A549 (cell line): ENCODE data around the gene IFT88. TPM values are rescaled to one million over a fixed set of nuclear protein-coding genes. Genes with fewer than 3 reads are reported as not detected.

Source experiments
- ATAC-seq, 2 experiments: fragments of 200-7000 bp in 1 of 2; fragments of >200 bp in 1 of 2; cut with Nextera tagmentation in 1 of 2; cut with Tn5 transposase in 1 of 2; 3 replicates each; pipeline versions ENCODE4 v1.8.0 to v1.9.1; 2018 to 2020; ENCODE audit warnings: mild to moderate bottlenecking in 1 of 2, moderate library complexity in 1 of 2
- CTCF ChIA-PET: fragments of 300-600 bp; sonication (Branson Sonifier 250); formaldehyde crosslinking; extraction: SDS; loops from one replicate; lab custom pipeline; 2021; ENCODE audit warnings: antibody characterized with exemption, inconsistent platforms; lab: Yijun Ruan, JAX
- POLR2A ChIA-PET: fragments of 350-600 bp; formaldehyde crosslinking; extraction: SDS; loops from one replicate; lab custom pipeline; 2021; ENCODE audit warnings: antibody characterized with exemption, inconsistent platforms; lab: Yijun Ruan, JAX
- DNase-seq, 2 experiments: peaks; one replicate each; pipeline versions ENCODE4 v3.0.0 to v3.0.0-alpha.2; 2011 to 2016; ENCODE audit warnings: low read depth in 1 of 2, low spot score in 1 of 2
- FAIRE-seq: peaks from 2 replicates; lab custom pipeline; 2011; peaks lifted over from hg19 to GRCh38; lab: Jason Lieb, UNC
- H3K27ac ChIP-seq, 2 experiments: fragments of >200 bp; sonication (Bioruptor Twin); formaldehyde crosslinking; 3 replicates each; pipeline ENCODE4 v1.5.1; 2016 to 2017
- H3K4me1 ChIP-seq: fragments of >200 bp; sonication (Bioruptor Twin); formaldehyde crosslinking; 3 replicates; pipeline ENCODE4 v1.6.1; 2016
- H3K4me2 ChIP-seq: fragments of >200 bp; sonication (Bioruptor Twin); formaldehyde crosslinking; 3 replicates; pipeline ENCODE4 v1.6.1; 2016
- H3K4me3 ChIP-seq: fragments of >200 bp; sonication (Bioruptor Twin); formaldehyde crosslinking; 3 replicates; pipeline ENCODE4 v1.5.1; 2016
- H3K9me3 ChIP-seq: fragments of >200 bp; sonication (Bioruptor Twin); formaldehyde crosslinking; 3 replicates; pipeline ENCODE4 v1.6.1; 2016
- CEBPB ChIP-seq, 2 experiments: fragments of >200 bp in 1 of 2; sonication (Bioruptor Twin) in 1 of 2; formaldehyde crosslinking in 1 of 2; IDR thresholded peaks; 2 replicates each; pipeline ENCODE4 v1.6.1; 2012 to 2016
- E2F6 ChIP-seq: IDR thresholded peaks from 2 replicates; pipeline ENCODE4 v1.6.1; 2012; ENCODE audit warnings: low read depth, borderline replicate concordance
- EHMT2 ChIP-seq: fragments of 200-600 bp; sonication (generic); IDR thresholded peaks from 2 replicates; pipeline ENCODE4 v1.6.1; 2016; ENCODE audit warnings: antibody characterized with exemption, low read depth, mild to moderate bottlenecking, moderate library complexity
- FOSB ChIP-seq: fragments of 250-450 bp; sonication (Bioruptor Pico); IDR thresholded peaks from 2 replicates; pipeline ENCODE4 v1.5.0; 2020; ENCODE audit warnings: mild to moderate bottlenecking, moderate library complexity
- FOSL2 ChIP-seq, 2 experiments: fragments of 450-650 bp in 1 of 2; fragments of >200 bp in 1 of 2; sonication (Bioruptor Twin) in 1 of 2; formaldehyde crosslinking; IDR thresholded peaks; 2 replicates each; pipeline versions ENCODE4 v1.5.0 to v1.6.1; 2016 to 2020; ENCODE audit warnings: mild to moderate bottlenecking in 1 of 2, moderate library complexity in 1 of 2
- HDAC2 ChIP-seq: fragments of 200-600 bp; sonication (generic); IDR thresholded peaks from 2 replicates; pipeline ENCODE4 v1.6.1; 2016
- KDM5A ChIP-seq: fragments of 200-600 bp; sonication (generic); IDR thresholded peaks from 2 replicates; pipeline ENCODE4 v1.6.1; 2016; ENCODE audit warnings: antibody characterized with exemption, mild to moderate bottlenecking
- NFE2L2 ChIP-seq: fragments of 150-350 bp; conservative IDR thresholded peaks from 2 replicates; pipeline ENCODE4 v1.6.1; 2014; ENCODE audit warnings: low read length
- NPAS2 ChIP-seq: fragments of 250-450 bp; sonication (Bioruptor Pico); IDR thresholded peaks from 2 replicates; pipeline ENCODE4 v1.8.0; 2022; ENCODE audit warnings: mild to moderate bottlenecking, moderate library complexity, borderline replicate concordance
- NR3C1 ChIP-seq: fragments of >200 bp; sonication (Bioruptor Twin); formaldehyde crosslinking; IDR thresholded peaks from 3 replicates; pipeline ENCODE4 v1.6.1; 2017
- PHF8 ChIP-seq: fragments of 200-600 bp; sonication (generic); IDR thresholded peaks from 2 replicates; pipeline ENCODE4 v1.6.1; 2016; ENCODE audit warnings: low read depth, mild to moderate bottlenecking, antibody characterized with exemption, moderate library complexity, borderline replicate concordance
- RAD21 ChIP-seq, 2 experiments: fragments of >200 bp in 1 of 2; sonication (Bioruptor Twin) in 1 of 2; formaldehyde crosslinking in 1 of 2; IDR thresholded peaks in 1 of 2; conservative IDR thresholded peaks in 1 of 2; 2 replicates in 1 of 2; 3 replicates in 1 of 2; pipeline ENCODE4 v1.6.1; 2012 to 2018; ENCODE audit warnings: inconsistent platforms in 1 of 2
- RARB ChIP-seq: fragments of 250-450 bp; sonication (Bioruptor Pico); IDR thresholded peaks from 2 replicates; pipeline ENCODE4 v1.8.0; 2021; ENCODE audit warnings: mild to moderate bottlenecking, moderate library complexity
- RNF2 ChIP-seq: fragments of 200-600 bp; sonication (generic); IDR thresholded peaks from 2 replicates; pipeline ENCODE4 v1.6.1; 2016; ENCODE audit warnings: low read depth, mild to moderate bottlenecking, antibody characterized with exemption, moderate library complexity, borderline replicate concordance
- ZC3H11A ChIP-seq: fragments of 450-650 bp; IDR thresholded peaks from 2 replicates; pipeline ENCODE4 v1.6.1; 2014; ENCODE audit warnings: antibody characterized with exemption, mild to moderate bottlenecking
- WGBS: methylation state at CpG from one replicate; pipeline ENCODE4 v1.1.6; 2017; ENCODE audit errors: missing lambda C conversion rate; 5-methylcytosine and 5-hydroxymethylcytosine counted together
- polyA plus RNA-seq, 4 experiments: library from polyadenylated mRNA; depleted of rRNA in 3 of 4; stranded (reverse); fragments of >200 nt; fragmentation: RNase III in 1 of 4; extraction: RNeasy Plus Mini Kit Qiagen cat#74134 plus additional on column Dnase treatment in 1 of 4; gene quantifications; 2 replicates in 3 of 4; 3 replicates in 1 of 4; pipeline ENCODE4 v1.2.3, GENCODE V29; 2011 to 2017
- TF ChIP-seq, protein P1 (sequence below): fragments of >200 bp; sonication (Bioruptor Twin); formaldehyde crosslinking; IDR thresholded peaks from 2 replicates; pipeline ENCODE4 v1.6.1; 2016
- TF ChIP-seq, protein P2 (sequence below): fragments of 150-350 bp; IDR thresholded peaks from 2 replicates; pipeline ENCODE4 v1.6.1; 2014; ENCODE audit warnings: low read depth, mild to moderate bottlenecking, low read length
- TF ChIP-seq, protein P3 (sequence below): fragments of 200-600 bp; sonication (generic); IDR thresholded peaks from 2 replicates; pipeline ENCODE4 v1.6.1; 2016; ENCODE audit warnings: antibody characterized with exemption, mild to moderate bottlenecking, moderate library complexity

IFT88 gene
- polyA plus RNA-seq, 2 of the 4 experiments (the other 2 are of a cell fraction): 13.2 to 19.1 TPM

DNA sequence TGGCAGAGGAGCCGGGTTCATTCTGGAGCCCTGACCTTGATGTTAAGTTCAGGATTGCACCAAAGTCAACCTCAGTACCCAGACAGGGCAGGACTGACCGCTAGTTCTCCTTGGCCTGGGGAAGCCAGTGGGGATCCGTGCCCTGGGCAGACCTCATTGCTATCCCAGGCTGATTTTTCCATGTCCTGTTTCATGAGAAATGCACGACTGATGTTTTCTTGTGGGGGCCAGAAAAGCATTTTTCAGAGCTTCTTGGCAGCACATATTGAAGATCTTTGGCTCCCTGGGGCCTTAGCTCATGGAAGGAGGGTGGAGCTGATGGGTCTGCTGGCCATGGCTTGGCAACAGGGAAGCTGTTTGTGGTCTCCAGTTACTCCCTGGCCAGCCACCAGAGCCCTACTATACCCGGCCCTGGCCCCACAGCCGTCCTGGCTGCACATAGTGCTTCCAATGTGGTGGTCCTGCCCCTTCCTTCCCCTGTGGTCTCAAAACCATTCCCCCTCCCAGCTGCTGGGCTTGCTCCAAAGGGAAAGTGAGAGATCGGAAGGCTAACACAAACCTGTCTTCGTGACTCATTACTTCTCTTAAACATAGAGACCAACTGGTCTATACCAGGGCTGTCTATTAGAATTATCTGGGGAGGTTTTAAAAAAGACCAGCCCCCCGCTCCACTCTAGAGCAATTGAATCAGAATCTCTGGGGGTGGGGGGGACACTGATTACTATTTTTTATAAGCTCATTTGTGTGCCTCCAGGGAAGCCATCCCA is 147.8 kb downstream of the IFT88 start:
- FAIRE-seq (no peak), DNase-seq (no peak), ATAC-seq (no peak)
- no peak overlapping the region for H3K4me3 ChIP-seq
- H3K4me1 ChIP-seq: peaks cover 2% of the 10 kb centered on the region; the same call in 1 of the 3 replicates
- 86% methylated on average over 8 of the region's 9 CpGs for WGBS
- no peaks in the 10 kb centered on the region for H3K9me3 ChIP-seq
- POLR2A ChIA-PET: no interaction called here
- CTCF ChIA-PET: interaction anchor here (1.2 to 6.6 kb wide), 5 partner anchors 13 to 221 kb away, joined by 3 to 36 read pairs (median 5); no protein-coding TSS in a partner anchor
- TF ChIP-seq ZC3H11A (no peak), RARB (CRISPR knock-in tag) (no peak), NPAS2 (no peak), E2F6 (no peak), CEBPB (IDR thresholded peaks at IDR 0.05) (no peak), NR3C1 (no peak), PHF8 (no peak)
- TF ChIP-seq, protein P1, sequence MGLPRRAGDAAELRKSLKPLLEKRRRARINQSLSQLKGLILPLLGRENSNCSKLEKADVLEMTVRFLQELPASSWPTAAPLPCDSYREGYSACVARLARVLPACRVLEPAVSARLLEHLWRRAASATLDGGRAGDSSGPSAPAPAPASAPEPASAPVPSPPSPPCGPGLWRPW: no peak
- no peak overlapping the region for H3K4me2 ChIP-seq
- no peak overlapping the region for H3K27ac ChIP-seq

DNA sequence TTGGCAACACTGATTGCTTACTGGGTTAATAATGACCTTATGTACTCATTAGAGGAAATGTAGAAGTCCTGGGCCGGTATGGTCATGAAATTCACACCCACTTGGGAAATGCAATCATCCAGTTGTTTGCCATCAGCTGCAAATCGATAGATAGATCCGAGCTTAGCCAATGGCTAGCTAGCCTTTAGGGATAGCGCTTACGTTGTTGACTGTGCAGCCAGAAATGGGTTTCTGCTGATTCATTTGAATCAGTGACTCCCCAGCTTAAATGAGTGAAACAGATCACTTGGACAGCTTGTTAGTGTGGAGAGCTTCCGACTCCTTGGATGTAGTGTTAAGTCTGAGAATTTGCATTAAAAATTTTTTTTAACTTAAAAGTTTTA is 148.4 kb downstream of the IFT88 start:
- ChIA-PET POLR2A (no interaction called here), CTCF (interaction anchor here (1.0 to 6.6 kb wide), 5 partner anchors 12 to 222 kb away, joined by 3 to 36 read pairs (median 5); partner anchors contain the start of gene IL17D)
- DNase-seq (no peak), FAIRE-seq (no peak), ATAC-seq (no peak)
- Histone ChIP-seq H3K27ac (no peak overlapping the region), H3K4me3 (no peak overlapping the region), H3K9me3 (no peaks in the 10 kb centered on the region), H3K4me1 (no peaks in the 10 kb centered on the region), H3K4me2 (no peak overlapping the region)
- TF ChIP-seq FOSL2 (IDR thresholded peaks at IDR 0.05): no peak
- no peak for TF ChIP-seq FOSL2 (CRISPR knock-in tag; IDR thresholded peaks at IDR 0.05)
- no peak for TF ChIP-seq CEBPB (IDR thresholded peaks at IDR 0.05)
- no peak for TF ChIP-seq NR3C1
- TF ChIP-seq, protein P2, sequence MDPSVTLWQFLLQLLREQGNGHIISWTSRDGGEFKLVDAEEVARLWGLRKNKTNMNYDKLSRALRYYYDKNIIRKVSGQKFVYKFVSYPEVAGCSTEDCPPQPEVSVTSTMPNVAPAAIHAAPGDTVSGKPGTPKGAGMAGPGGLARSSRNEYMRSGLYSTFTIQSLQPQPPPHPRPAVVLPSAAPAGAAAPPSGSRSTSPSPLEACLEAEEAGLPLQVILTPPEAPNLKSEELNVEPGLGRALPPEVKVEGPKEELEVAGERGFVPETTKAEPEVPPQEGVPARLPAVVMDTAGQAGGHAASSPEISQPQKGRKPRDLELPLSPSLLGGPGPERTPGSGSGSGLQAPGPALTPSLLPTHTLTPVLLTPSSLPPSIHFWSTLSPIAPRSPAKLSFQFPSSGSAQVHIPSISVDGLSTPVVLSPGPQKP: no peak
- no peak for TF ChIP-seq HDAC2
- no peak for TF ChIP-seq RAD21 (conservative IDR thresholded peaks at IDR 0.05 in 1 of 2, IDR thresholded peaks at IDR 0.05 in 1 of 2)
- TF ChIP-seq KDM5A: no peak
- TF ChIP-seq FOSB (CRISPR knock-in tag): no peak
- no peak for TF ChIP-seq RNF2
- TF ChIP-seq, protein P3, sequence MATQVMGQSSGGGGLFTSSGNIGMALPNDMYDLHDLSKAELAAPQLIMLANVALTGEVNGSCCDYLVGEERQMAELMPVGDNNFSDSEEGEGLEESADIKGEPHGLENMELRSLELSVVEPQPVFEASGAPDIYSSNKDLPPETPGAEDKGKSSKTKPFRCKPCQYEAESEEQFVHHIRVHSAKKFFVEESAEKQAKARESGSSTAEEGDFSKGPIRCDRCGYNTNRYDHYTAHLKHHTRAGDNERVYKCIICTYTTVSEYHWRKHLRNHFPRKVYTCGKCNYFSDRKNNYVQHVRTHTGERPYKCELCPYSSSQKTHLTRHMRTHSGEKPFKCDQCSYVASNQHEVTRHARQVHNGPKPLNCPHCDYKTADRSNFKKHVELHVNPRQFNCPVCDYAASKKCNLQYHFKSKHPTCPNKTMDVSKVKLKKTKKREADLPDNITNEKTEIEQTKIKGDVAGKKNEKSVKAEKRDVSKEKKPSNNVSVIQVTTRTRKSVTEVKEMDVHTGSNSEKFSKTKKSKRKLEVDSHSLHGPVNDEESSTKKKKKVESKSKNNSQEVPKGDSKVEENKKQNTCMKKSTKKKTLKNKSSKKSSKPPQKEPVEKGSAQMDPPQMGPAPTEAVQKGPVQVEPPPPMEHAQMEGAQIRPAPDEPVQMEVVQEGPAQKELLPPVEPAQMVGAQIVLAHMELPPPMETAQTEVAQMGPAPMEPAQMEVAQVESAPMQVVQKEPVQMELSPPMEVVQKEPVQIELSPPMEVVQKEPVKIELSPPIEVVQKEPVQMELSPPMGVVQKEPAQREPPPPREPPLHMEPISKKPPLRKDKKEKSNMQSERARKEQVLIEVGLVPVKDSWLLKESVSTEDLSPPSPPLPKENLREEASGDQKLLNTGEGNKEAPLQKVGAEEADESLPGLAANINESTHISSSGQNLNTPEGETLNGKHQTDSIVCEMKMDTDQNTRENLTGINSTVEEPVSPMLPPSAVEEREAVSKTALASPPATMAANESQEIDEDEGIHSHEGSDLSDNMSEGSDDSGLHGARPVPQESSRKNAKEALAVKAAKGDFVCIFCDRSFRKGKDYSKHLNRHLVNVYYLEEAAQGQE: no peak
- no peak for TF ChIP-seq NFE2L2
- no peak for TF ChIP-seq EHMT2
- 80% methylated on average over 6 of the region's 6 CpGs for WGBS
